Neural crest cell (in vitro differentiated cells): ENCODE measurements around the gene GNGT2. TPM values are rescaled to one million over a fixed set of nuclear protein-coding genes. Genes with fewer than 3 reads are reported as not detected.

Experiments used
- DNase-seq: peaks from one replicate; pipeline ENCODE4 v3.0.0; 2021; ENCODE audit warnings: low read depth, mixed read lengths, low spot score
- H3K27ac Mint-ChIP-seq: one replicate; pipeline ENCODE4 v1.8.0; 2021; ENCODE audit warnings: mild to moderate bottlenecking, mixed read lengths; ENCODE audit not compliant: unreplicated experiment
- H3K27me3 Mint-ChIP-seq: 2 replicates; pipeline ENCODE4 v1.8.0; 2021; ENCODE audit warnings: low read depth, mild to moderate bottlenecking, mixed read lengths
- H3K36me3 Mint-ChIP-seq: 2 replicates; pipeline ENCODE4 v1.8.0; 2021; ENCODE audit warnings: low read depth, mild to moderate bottlenecking, mixed read lengths
- H3K4me1 Mint-ChIP-seq: 2 replicates; pipeline ENCODE4 v1.8.0; 2021; ENCODE audit warnings: mixed read lengths
- H3K4me3 Mint-ChIP-seq: one replicate; pipeline ENCODE4 v1.8.0; 2021; ENCODE audit warnings: mild to moderate bottlenecking, mixed read lengths
- H3K9me3 Mint-ChIP-seq: 2 replicates; pipeline ENCODE4 v1.8.0; 2021; ENCODE audit warnings: mixed read lengths
- CTCF ChIP-seq: fragments of 200-600 bp; sonication (generic); conservative IDR thresholded peaks from 2 replicates; pipeline ENCODE4 v1.5.0; 2021; ENCODE audit warnings: antibody characterized with exemption, mild to moderate bottlenecking
- long read RNA-seq: library from polyadenylated mRNA; unstranded; transcript quantifications from one replicate; pipeline ENCODE4 v2.0.0, GENCODE V29; 2020
- total RNA-seq: library from RNA; stranded (reverse); gene quantifications from 2 replicates; pipeline ENCODE4 v1.2.1, GENCODE V29; 2021

GNGT2 gene
- total RNA-seq: not detected in 2 replicates
- long read RNA-seq: 0 reads

GRCh38 chr17:49210158-49211029, at the start of gene GNGT2, which contains the start of gene ABI3:
Gene GNGT2, minus strand, starts transcription at chr17:49210574. Its CDS starts 3,152 bp downstream, at chr17:49207422.
Gene ABI3, plus strand, starts transcription at chr17:49210707. Its CDS starts 18 bp downstream, at chr17:49210725.
- no peaks in the 10 kb centered on the region for H3K36me3 Mint-ChIP-seq
- H3K4me3 Mint-ChIP-seq: no peak within 1 kb of the TSS
- H3K9me3 Mint-ChIP-seq: no peaks in the 10 kb centered on the region
- peaks cover 32% of the 10 kb centered on the region for H3K27me3 Mint-ChIP-seq
- DNase-seq: no peak
- peaks cover 9% of the 10 kb centered on the region for H3K4me1 Mint-ChIP-seq
- TF ChIP-seq CTCF: no peak
- no peak within 1 kb of the TSS for H3K27ac Mint-ChIP-seq

GRCh38 chr17:49259663-49260010, 49.3 kb upstream of the GNGT2 start:
- peaks cover 20% of the 10 kb centered on the region for H3K27me3 Mint-ChIP-seq
- DNase-seq: no peak
- H3K9me3 Mint-ChIP-seq: no peaks in the 10 kb centered on the region
- H3K36me3 Mint-ChIP-seq: no peaks in the 10 kb centered on the region
- H3K27ac Mint-ChIP-seq: no peak overlapping the region
- TF ChIP-seq CTCF: no peak
- H3K4me3 Mint-ChIP-seq: peak overlapping the region; percentile 78
- H3K4me1 Mint-ChIP-seq: peaks cover 10% of the 10 kb centered on the region

- Mint-ChIP-seq H3K36me3 (no peaks in the 10 kb centered on the region), H3K27ac (no peak overlapping the region), H3K27me3 (peaks cover 17% of the 10 kb centered on the region), H3K9me3 (no peaks in the 10 kb centered on the region), H3K4me3 (no peak overlapping the region), H3K4me1 (peaks cover 10% of the 10 kb centered on the region)
- no peak for DNase-seq
- no peak for TF ChIP-seq CTCF
Measured at GRCh38 chr17:49258394-49258793, 48.0 kb upstream of the GNGT2 start.

- Mint-ChIP-seq H3K27me3 (peaks cover 6% of the 10 kb centered on the region), H3K4me1 (no peaks in the 10 kb centered on the region), H3K4me3 (no peak overlapping the region), H3K9me3 (no peaks in the 10 kb centered on the region), H3K27ac (no peak overlapping the region), H3K36me3 (no peaks in the 10 kb centered on the region)
- TF ChIP-seq CTCF: no peak
- no peak for DNase-seq
Measured at GRCh38 chr17:49255125-49255524, 44.8 kb upstream of the GNGT2 start.

GRCh38 chr17:49254066-49254465, 43.7 kb upstream of the GNGT2 start:
- Mint-ChIP-seq H3K4me1 (no peaks in the 10 kb centered on the region), H3K27ac (no peak overlapping the region), H3K36me3 (no peaks in the 10 kb centered on the region), H3K9me3 (no peaks in the 10 kb centered on the region), H3K4me3 (no peak overlapping the region), H3K27me3 (peaks cover 2% of the 10 kb centered on the region)
- no peak for DNase-seq
- TF ChIP-seq CTCF: no peak
